Activated naive CD4-positive, alpha-beta T cell treated with Interleukin-2 at 50 U/mL for 16 hours (primary cell): ENCODE results near the gene MYO5C.

Experiments used
- DNase-seq: peaks from one replicate; pipeline ENCODE4 v3.0.0-alpha.2; 2020

The MYO5C gene

DNA sequence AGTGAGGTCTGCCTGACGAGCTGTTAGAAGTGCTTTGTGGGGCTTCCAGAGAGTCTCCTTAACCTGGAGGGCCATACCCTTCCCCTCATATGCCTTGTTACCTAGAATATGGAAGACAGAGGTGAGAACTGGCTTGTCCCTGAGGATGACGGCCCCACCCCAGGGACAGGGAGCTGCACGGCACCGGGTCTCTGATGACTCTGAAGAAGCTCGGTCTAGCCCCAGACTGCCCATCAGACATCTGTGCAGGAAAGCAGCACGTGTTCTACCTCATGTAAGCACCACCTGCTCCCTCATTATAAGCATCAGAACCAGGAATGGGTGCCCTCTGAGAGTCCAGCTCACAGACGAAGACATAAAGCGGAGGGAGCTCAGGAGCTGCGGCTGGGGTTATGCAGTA, 18.0 kb downstream of the MYO5C start:
- DNase-seq, result no peak

GRCh38 chr15:52276256-52276770, 19.3 kb downstream of the MYO5C start:
- DNase-seq, result no peak

GRCh38 chr15:52263563-52264282, 31.9 kb downstream of the MYO5C start:
- DNase-seq, result no peak

DNA sequence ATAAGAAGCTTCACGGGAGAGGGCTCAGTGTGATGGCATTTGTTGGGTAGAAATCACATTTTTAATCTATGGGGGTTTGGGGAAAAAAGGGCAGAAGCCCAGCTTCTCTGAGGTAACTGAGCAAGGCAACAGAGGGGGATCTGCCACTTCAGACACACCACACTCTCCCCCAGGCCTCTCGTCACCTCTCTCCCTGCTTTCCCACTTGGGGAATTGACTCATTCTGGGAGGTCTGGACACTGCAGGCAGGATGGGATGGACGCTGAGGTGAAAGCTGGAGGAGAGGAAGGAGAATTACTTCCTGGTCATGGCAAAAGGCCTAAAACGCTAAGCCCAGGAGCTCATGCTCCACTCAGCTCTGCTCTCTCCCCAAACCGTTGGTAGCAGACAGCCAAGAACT, 33.2 kb downstream of the MYO5C start:
- no peak for DNase-seq

DNA sequence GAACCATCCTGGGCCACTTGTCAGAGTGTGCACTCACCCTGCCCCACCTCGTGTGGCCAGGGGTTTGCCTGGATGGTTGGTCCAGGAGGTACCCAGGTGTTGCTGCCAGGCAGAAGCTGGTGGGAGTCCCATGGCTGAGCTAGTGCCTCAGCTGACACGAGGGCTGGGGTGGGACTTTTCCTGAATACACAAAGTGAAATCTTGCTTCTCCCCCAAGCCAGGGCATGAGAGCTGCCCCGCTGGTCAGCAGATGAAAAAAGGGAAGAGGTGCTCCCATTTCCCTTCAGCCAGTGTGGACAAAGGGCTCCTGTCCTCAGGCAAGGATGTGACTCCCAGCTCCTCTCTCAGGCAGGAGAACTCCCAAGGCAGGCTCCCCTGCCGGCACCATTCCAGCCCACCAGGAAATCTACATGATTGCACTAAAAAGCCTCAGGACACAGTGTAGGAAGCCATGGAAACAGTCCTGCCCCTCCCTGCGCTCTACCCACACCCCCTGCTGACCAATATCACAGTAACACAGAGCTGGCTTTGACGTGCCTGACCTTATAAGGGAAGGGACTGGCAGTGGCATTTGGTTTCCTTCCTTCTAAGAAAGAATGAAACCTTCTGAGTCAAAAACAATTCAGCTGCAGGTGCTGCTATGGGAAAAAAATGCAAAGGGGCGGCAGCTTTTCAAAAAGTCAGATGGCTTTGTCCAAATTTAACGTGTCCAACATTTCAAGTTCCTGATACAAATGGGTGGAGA, 33.9 kb downstream of the MYO5C start:
- DNase-seq, result peak; percentile 58

- DNase-seq, result no peak
Observed at GRCh38 chr15:52261026-52261425, 34.6 kb downstream of the MYO5C start.

DNA sequence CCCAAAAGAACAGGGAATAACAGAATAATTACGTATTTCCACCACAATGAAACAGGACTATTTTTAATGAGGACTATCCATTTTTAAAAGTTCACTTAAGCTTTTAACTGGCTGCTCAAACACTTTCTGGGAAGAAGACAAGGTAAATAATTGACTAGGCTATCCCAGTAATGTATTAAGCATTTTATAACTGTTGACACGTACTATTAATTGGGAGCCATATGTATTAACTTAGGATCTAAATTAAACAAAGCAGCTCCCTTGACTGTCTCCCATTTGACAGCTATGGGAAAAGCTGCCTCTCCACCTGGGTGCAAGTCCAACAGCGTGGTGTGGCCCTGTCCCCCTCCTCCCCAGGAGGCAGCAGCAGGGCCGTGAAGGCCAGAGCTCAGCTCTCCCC, 36.1 kb downstream of the MYO5C start:
- no peak for DNase-seq

- DNase-seq, result no peak
Observed at GRCh38 chr15:52258461-52258860, 37.1 kb downstream of the MYO5C start.

GRCh38 chr15:52257734-52258062, 37.9 kb downstream of the MYO5C start:
- no peak for DNase-seq

GRCh38 chr15:52256930-52257733, 38.5 kb downstream of the MYO5C start:
- no peak for DNase-seq

- DNase-seq, result peak; percentile 73
Observed at GRCh38 chr15:52256366-52256765, 39.2 kb downstream of the MYO5C start.

- DNase-seq, result no peak
Observed at GRCh38 chr15:52255935-52256334, 39.7 kb downstream of the MYO5C start.

- DNase-seq, result no peak
Observed at GRCh38 chr15:52255008-52255407, 40.6 kb downstream of the MYO5C start.

DNA sequence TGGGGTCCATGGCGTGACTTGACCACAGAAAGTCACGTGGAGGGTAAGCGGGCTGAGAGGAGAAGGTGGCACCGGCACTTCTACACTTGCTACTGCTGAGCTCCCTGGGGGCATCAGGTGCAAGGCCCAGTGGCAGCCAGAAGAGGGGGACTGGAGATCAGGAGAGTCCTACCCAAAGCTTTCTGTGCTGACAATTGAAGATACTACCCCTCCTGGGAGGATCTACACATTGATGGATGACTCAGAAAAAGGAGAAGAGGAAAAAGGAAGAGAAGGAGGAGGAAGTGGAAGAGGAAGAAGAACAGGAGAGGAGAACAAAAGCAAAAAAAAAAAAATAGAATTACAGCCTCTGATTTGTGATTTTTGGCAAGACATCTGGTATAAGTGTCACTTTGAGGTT, 41.2 kb downstream of the MYO5C start:
- no peak for DNase-seq

DNA sequence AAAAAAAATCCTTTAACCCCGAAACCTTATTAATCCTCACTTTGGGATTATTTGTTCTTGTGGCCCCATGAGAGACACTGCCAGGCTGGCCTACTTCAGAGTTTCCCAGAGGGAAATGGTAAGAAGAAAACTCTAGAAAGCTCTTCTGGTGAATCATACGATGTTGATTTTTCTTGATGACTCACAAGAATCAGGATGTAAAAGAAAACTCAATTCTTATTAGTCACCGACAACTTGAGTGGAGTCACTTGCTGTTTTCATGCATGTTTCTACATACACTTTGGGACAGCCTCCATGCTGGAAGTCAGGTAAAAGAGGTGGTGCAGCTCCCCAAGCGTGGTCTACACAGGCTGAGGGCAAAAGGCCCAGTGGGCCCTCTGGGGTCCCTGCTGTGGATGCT, 42.8 kb downstream of the MYO5C start:
- DNase-seq, result no peak

- DNase-seq, result no peak
Observed at GRCh38 chr15:52251144-52251860, 44.3 kb downstream of the MYO5C start.

- no peak for DNase-seq
Observed at GRCh38 chr15:52247461-52247860, 48.1 kb downstream of the MYO5C start.

GRCh38 chr15:52246686-52247431, 48.7 kb downstream of the MYO5C start:
- DNase-seq, result no peak

GRCh38 chr15:52243697-52244555, 51.7 kb downstream of the MYO5C start:
- no peak for DNase-seq

DNA sequence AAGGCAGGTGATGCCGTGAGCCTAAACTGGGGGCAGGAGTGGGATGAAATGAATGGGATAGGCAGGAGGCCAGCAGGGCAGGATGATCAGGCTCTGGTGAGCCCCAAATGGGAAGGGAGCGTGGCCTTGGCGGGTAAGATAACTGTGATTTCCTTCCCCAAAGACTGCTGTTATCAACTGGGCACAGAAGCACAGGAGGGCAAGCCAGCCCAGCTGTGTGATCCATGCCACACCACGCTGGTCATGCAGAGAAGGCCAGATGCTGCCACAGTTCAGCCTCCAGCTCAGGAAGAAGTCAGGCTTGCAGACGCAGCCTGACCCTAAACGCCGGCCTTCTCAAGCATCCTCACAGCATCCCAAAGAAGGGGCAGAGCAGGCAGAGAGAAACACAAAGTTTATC, 52.3 kb downstream of the MYO5C start:
- no peak for DNase-seq

DNA sequence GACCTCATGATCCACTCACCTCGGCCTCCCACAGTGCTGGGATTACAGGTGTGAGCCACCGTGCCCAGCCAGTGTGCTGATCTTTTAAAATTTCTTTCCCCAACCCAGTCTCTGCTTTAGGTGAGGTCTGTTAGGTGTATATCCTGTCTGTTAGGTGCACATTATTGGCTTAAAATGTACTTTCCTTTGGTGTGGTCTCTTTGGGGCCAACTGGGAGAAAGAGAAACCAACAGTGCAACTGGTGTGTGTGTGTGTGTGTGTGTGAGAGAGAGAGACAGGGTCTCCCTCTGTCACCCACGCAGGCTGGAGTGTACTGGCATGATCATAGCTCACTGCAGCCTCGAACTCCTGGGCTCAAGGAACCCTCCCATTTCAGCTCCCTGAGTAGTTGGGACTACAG, 54.1 kb downstream of the MYO5C start:
- no peak for DNase-seq
